HepG2 (cell line): ENCODE results near the gene LTK. TPM values are rescaled to one million over a fixed set of nuclear protein-coding genes. Genes with fewer than 3 reads are reported as not detected.

Experiments used
- AKAP8 ChIP-seq: sonication (generic); formaldehyde crosslinking; IDR thresholded peaks from 2 replicates; pipeline ENCODE4 v1.5.1; 2020; ENCODE audit warnings: mild to moderate bottlenecking, missing genetic modification reagents
- FOXC1 ChIP-seq: sonication (generic); formaldehyde crosslinking; IDR thresholded peaks from 2 replicates; pipeline ENCODE4 v1.8.0; 2022; ENCODE audit warnings: mild to moderate bottlenecking, missing genetic modification reagents, borderline replicate concordance
- HMGXB3 ChIP-seq: sonication (generic); formaldehyde crosslinking; IDR thresholded peaks from 2 replicates; pipeline ENCODE4 v1.4.0; 2020; ENCODE audit warnings: missing genetic modification reagents, borderline replicate concordance
- HOMEZ ChIP-seq: IDR thresholded peaks from 2 replicates; pipeline ENCODE4 v1.6.1; 2016; ENCODE audit warnings: low read depth
- KDM2A ChIP-seq: sonication (generic); formaldehyde crosslinking; IDR thresholded peaks from 2 replicates; pipeline ENCODE4 v1.4.0; 2020; ENCODE audit warnings: low read depth, missing genetic modification reagents, borderline replicate concordance
- KLF11 ChIP-seq: IDR thresholded peaks from 2 replicates; pipeline ENCODE4 v1.6.1; 2016; ENCODE audit warnings: missing compliant biosample characterization
- KMT2B ChIP-seq: IDR thresholded peaks from 2 replicates; pipeline ENCODE4 v1.6.1; 2016; ENCODE audit warnings: missing genetic modification reagents, missing compliant biosample characterization
- NR2C2 ChIP-seq: sonication (generic); formaldehyde crosslinking; IDR thresholded peaks from 2 replicates; pipeline ENCODE4 v1.4.0; 2020; ENCODE audit warnings: missing genetic modification reagents, mild to moderate bottlenecking, moderate library complexity, borderline replicate concordance
- PITX1 ChIP-seq: sonication (generic); formaldehyde crosslinking; IDR thresholded peaks from 2 replicates; pipeline ENCODE4 v1.5.1; 2020; ENCODE audit warnings: mild to moderate bottlenecking, missing genetic modification reagents
- POLR2AphosphoS2 ChIP-seq: IDR thresholded peaks from 2 replicates; pipeline ENCODE4 v1.6.1; 2011; ENCODE audit warnings: low read depth, low read length, improper control_type of control experiment
- SMAD3 ChIP-seq: sonication (generic); formaldehyde crosslinking; IDR thresholded peaks from 2 replicates; pipeline ENCODE4 v1.4.0; 2020; ENCODE audit warnings: missing genetic modification reagents
- ZFX ChIP-seq: sonication (generic); formaldehyde crosslinking; IDR thresholded peaks from 2 replicates; pipeline ENCODE4 v1.4.0; 2020; ENCODE audit warnings: mild to moderate bottlenecking, low read depth, missing genetic modification reagents, moderate library complexity
- ZHX1 ChIP-seq: sonication (generic); formaldehyde crosslinking; IDR thresholded peaks from 2 replicates; pipeline ENCODE4 v1.8.1; 2022; ENCODE audit warnings: low read depth, mild to moderate bottlenecking, missing genetic modification reagents
- ZKSCAN5 ChIP-seq: sonication (generic); formaldehyde crosslinking; IDR thresholded peaks from 2 replicates; pipeline ENCODE4 v1.5.1; 2020; ENCODE audit warnings: mild to moderate bottlenecking, missing genetic modification reagents
- ZNF354B ChIP-seq: sonication (generic); formaldehyde crosslinking; IDR thresholded peaks from 2 replicates; pipeline ENCODE4 v1.8.0; 2022; ENCODE audit warnings: mild to moderate bottlenecking, missing genetic modification reagents
- ZNF431 ChIP-seq: sonication (generic); formaldehyde crosslinking; IDR thresholded peaks from 2 replicates; pipeline ENCODE4 v1.9.0; 2022; ENCODE audit warnings: missing genetic modification reagents, low read depth, mild to moderate bottlenecking, borderline replicate concordance
- ZNF550 ChIP-seq: sonication (generic); formaldehyde crosslinking; IDR thresholded peaks from 2 replicates; pipeline ENCODE4 v1.4.0; 2020; ENCODE audit warnings: mild to moderate bottlenecking, missing genetic modification reagents, borderline replicate concordance
- ZNF557 ChIP-seq: sonication (generic); formaldehyde crosslinking; IDR thresholded peaks from 2 replicates; pipeline ENCODE4 v1.4.0; 2020; ENCODE audit warnings: missing genetic modification reagents
- ZNF614 ChIP-seq: IDR thresholded peaks from 2 replicates; pipeline ENCODE4 v1.6.1; 2018; ENCODE audit warnings: missing biosample characterization, missing genetic modification reagents, inconsistent platforms, borderline replicate concordance
- ZNF784 ChIP-seq: sonication (generic); formaldehyde crosslinking; IDR thresholded peaks from 2 replicates; pipeline ENCODE4 v1.5.1; 2020; ENCODE audit warnings: missing genetic modification reagents, mild to moderate bottlenecking, borderline replicate concordance
- polyA plus RNA-seq, 8 experiments: library from polyadenylated mRNA; depleted of rRNA in 3 of 8; stranded (reverse) in 7 of 8; unstranded in 1 of 8; fragments of >200 nt; fragmentation: Illumina TruSeq in 4 of 8; extraction: Trizol in 4 of 8; gene quantifications; 2 replicates each; pipeline versions ENCODE4 v1.2.1 to v1.2.3, GENCODE V29; 2011 to 2016; ENCODE audit warnings: low read depth in 4 of 8, missing spikeins in 1 of 8, mixed read lengths in 1 of 8; ENCODE audit not compliant: insufficient read depth in 1 of 8
- total RNA-seq, 5 experiments: library from RNA; depleted of rRNA; stranded (reverse); fragments of >200 nt; fragmentation: Illumina TruSeq; extraction: Trizol; gene quantifications; 2 replicates each; pipeline ENCODE4 v1.2.3, GENCODE V29; 2016; ENCODE audit warnings: low read depth in 1 of 5

LTK gene
- total and polyA plus RNA-seq, 2 of the 13 experiments (the other 11 are each of a cell fraction or from before 2014, with no cell fraction given): 0.01 TPM; not detected in 1

- peak; percentile 32; the same call in 1 of the 2 replicates for TF ChIP-seq KMT2B (CRISPR knock-in tag)
- TF ChIP-seq ZNF550 (CRISPR knock-in tag): no peak
- no peak for TF ChIP-seq ZNF557 (CRISPR knock-in tag)
- no peak for TF ChIP-seq HOMEZ (CRISPR knock-in tag)
- TF ChIP-seq KDM2A (CRISPR knock-in tag): peak; percentile 60; the same call in 1 of the 2 replicates
- no peak for TF ChIP-seq KLF11 (CRISPR knock-in tag)
- no peak for TF ChIP-seq ZFX (CRISPR knock-in tag)
- TF ChIP-seq PITX1: 0 out of 2 replicates have a peak, but pooled peaks have one; percentile 31
- TF ChIP-seq NR2C2 (CRISPR knock-in tag): peak; percentile 63
- no peak for TF ChIP-seq POLR2AphosphoS2
- no peak for TF ChIP-seq ZNF354B (CRISPR knock-in tag)
- 0 out of 2 replicates have a peak, but pooled peaks have one; percentile 31 for TF ChIP-seq ZNF431 (CRISPR knock-in tag)
- peak; percentile 43 for TF ChIP-seq FOXC1
- no peak for TF ChIP-seq ZHX1
- no peak for TF ChIP-seq ZKSCAN5 (CRISPR knock-in tag)
- TF ChIP-seq AKAP8 (CRISPR knock-in tag): no peak
- TF ChIP-seq ZNF784 (CRISPR knock-in tag): no peak
- no peak for TF ChIP-seq HMGXB3 (CRISPR knock-in tag)
- TF ChIP-seq SMAD3 (CRISPR knock-in tag): 0 out of 2 replicates have a peak, but pooled peaks have one; percentile 16
- no peak for TF ChIP-seq ZNF614 (CRISPR knock-in tag)
Measured at GRCh38 chr15:41494190-41494921, 19.3 kb downstream of the LTK start (continued).
